Stimulated activated naive CD8-positive, alpha-beta T cell treated with anti-CD3 and anti-CD28 coated beads, Interleukin-15, Interleukin-2, amounts not matched to agents 100 U/mL and 50 U/mL, for 24 hours (primary cell): ENCODE data around the gene MTG2.
A peak's percentile ranks its signal among the peaks of the same experiment; 100 is the strongest.

Experiments used
- ATAC-seq: fragments of 150-1000 bp; cut with Tn5 transposase; one replicate; pipeline ENCODE4 v1.10.0; 2021
- DNase-seq: peaks from one replicate; pipeline ENCODE4 v3.0.0; 2021

Gene MTG2

DNA sequence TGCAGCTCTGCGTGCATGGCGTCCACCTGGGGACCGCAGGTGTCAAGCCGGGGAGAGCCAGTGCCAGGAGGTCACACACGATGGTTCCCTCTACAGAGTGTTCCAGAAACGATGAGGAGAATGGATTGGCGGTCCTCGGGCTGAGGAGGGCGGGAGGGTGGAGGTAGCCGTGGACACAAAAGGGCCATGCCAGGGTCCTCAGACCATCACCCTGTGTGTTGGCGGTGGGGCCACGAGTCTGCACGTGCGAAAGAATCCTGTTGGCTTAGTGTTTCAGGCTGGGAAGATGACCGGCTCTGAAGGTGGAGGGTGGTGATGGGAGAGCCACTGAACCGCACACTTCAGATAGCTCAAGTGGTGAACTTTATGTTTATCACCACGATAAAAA, 23.6 kb downstream of the MTG2 start:
- ATAC-seq = no peak
- no peak for DNase-seq

DNA sequence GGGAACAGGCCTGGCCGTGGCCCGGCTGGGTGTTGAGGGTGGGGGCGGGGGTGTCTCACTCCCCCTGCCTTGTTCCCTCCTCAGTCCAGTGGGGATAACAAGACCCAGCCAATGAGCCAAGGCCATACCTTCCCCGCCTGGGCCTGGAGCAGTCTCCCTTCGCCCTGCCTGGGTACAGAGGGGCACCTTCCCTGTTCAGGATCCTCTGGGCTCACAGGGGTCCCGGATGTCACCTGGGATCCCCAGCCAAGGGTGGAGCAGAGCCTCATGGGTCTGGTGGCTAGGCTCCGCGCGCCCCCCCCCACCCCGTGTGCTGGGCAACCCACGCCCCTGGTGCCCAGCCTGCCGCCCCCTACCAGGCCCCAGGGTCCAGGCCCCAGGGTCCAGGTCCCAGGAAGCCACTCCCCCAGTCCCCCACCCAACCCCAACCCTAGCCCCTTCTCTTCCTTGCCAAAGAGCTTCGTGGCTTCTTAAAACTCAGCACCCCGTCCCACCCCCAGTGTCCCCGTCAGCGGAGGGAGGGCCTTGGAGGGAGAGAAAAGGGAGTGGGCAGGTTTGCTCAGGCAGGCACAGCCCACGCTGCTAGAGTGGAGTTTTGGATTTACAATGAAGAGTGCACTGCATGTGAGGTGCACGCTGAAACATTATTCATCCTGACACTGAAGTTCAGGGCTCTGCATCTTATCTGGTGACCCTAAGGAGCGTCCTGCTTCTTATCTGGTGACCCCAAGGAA, 25.4 kb downstream of the MTG2 start:
- DNase-seq (no peak), ATAC-seq (no peak)

DNA sequence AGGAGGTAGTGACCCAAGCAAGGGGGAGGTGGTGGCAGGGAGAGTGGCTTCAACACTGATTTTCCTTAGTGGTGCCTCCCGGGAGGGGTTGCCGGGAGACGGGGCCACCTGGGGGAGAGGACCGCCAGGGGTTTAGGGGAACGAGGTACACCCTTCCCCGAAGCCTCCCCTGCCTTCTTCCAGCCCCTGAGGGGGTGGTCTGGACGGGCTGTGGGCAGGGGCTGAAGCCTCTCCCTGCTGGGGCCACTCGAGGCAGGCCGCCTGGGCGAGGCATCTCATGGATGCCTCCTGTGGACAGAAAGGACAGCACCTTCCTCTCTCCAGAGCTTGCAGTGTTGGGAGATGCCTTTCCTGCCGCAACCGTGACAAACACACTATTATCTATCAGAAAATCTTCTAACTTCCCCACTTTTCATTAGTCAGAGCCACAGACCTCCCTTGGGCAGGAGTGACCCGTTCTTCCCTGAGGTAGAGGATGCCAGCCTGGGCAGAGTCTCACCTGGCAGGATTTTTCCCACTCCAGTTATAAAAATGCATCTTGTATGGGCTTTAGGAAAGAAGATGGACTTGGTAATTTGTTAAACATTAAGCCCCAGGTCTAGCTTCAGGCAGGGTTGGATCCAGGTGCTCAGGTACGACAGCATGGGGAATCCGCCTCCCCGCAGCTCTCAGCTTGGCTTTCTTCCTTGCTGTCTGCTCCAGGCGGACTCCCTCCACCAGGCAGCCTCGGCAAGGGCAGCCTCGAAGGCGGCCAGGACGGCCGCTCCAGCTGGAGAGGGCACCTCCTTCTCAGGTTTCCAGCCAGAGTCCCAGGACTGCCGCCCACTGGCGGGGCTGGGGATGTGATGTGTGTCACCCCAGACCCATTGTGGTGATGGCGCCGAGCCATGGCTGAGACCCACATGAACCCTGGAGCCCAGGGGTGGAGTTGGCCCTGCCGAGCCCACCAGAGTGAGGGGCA, 26.2 kb downstream of the MTG2 start:
- no peak for DNase-seq

DNA sequence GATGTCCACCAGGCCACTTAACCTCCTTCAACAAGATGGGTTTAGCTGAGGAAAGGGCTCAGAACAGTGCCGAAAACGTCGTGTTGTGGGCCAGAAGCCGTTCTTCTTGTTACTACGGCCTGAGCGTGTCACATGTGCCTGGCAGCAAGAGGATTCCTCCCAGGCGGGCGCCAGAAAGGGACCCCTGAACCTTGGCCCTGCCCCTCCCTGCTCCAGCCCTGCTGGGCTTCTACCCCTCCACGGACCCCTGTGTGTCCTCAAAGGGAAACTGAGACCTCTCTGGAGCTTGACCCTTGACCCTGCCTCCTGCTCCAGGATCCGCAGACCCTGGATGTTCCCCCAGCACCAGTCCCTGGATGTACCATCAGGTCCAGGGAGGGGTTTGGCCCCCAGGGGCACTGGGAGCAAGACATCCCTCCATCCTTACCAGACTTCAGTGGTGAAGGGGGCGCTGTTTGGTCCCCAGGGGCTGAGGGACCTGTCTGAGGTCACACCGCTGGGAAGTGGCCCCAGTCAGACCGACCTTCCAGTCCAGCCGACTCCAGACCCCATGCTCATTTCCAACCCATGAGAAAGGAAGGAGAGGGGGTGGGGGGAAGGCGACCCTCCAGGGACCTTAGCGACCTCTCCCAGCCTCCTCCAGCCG, 27.1 kb downstream of the MTG2 start:
- DNase-seq (no peak), ATAC-seq (no peak)

More for the DNA sequence above, 26.2 kb downstream of the MTG2 start:
- no peak for ATAC-seq

DNA sequence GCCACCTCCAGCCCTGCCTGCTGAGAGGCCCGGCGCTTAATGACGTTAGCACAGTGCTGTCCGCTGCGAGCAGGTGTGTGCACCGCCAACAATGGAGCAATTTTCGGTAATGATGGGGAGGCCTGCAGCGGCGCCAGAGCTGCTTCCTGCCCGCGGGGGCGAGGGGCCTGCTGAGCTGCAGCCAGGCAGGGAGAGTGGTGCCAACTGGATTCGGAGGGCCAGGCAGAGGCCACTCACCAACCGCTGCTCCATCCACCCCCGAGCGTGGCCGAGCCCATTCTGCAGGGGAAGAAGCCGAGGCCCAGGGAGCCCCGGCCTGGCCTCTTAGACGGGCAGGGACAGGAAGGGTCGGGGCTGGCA, 27.6 kb downstream of the MTG2 start:
- DNase-seq = no peak
- ATAC-seq = no peak

DNA sequence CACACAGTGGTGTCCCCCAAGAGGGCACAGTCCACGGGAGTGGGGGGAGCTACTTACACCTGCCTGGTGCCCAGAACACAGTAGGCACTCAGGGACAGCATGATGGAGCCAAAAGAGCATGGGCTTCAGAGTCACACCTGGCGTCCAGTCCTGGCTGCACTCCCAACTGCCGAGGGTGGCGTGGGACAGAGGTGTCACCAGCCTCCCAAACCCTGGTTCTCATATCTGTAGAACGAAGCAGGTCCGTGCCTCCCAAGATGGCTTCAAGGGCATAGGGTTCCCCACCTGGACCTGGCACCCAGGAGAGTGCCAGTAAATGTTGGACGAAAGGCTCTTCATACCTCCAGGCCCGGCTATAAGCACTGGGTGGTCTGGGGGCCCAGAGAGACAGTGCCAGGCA, 28.4 kb downstream of the MTG2 start:
- DNase-seq (no peak), ATAC-seq (no peak)

DNA sequence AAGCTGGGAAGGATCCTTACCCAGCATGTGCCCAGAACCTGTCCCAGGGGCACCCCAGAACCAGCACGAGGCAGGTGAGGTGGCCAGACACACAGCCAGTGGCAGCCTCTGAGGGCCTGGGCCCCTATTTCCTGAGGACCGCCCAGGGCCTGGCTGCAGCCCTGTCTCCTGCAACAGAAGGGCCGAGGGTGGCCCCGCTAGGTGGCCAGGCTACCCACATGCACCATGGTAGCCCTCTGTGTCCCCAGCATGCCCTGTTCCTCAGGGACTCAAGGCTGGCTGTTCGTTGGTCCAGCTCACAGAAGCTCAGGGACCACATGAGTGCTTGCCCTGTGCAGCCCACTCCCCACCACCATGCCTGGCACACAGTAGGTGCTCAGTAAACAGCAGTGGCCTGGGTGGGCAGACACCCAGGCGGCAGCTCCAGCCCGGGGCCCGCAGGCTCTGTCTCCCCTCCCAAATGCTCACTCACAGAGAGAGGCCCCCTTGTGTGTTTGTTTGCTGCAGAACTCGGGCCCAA, 29.0 kb downstream of the MTG2 start:
- no peak for ATAC-seq
- no peak for DNase-seq

DNA sequence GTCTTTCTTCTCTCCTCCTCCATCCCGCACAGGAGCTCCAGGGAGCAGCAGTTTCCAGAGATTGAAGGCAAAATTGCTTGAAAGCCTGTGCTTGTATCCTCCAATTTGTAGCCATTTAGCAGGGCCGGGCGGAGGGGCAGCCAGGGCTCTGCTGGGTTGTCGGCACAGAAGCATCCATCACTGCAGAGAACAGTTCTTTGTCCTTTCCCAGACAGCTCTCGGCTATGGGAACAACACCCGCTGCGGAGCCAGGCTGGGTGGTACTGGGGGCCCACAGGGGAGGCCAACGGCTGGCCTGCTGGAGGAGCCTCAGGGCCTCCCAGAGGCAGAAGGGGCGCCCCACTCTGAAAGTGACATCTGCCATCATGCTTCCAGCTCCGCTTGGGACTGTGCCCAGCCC, 29.5 kb downstream of the MTG2 start:
- no peak for ATAC-seq

DNA sequence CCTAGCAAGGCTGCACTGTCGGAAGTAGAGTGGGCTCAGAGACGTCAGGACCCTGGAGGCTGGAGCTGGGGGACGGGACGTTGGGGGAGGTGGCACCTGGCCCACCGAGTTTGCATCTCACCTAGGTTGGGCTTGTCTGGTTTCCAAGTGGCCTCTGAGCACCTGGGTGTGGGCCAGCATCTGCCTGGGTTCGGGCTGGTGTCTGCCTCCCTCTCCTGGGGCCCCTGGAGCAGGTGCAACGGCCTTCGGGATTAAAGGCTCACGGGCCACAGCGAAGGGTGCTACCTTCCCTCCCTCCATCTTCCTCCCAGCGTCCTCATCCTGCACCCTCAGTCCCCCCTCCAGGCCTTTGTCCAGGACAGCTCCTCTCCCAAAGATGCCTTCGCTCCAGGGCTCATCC, 31.2 kb downstream of the MTG2 start:
- no peak for ATAC-seq

More for the DNA sequence above, 29.5 kb downstream of the MTG2 start:
- DNase-seq = no peak

DNA sequence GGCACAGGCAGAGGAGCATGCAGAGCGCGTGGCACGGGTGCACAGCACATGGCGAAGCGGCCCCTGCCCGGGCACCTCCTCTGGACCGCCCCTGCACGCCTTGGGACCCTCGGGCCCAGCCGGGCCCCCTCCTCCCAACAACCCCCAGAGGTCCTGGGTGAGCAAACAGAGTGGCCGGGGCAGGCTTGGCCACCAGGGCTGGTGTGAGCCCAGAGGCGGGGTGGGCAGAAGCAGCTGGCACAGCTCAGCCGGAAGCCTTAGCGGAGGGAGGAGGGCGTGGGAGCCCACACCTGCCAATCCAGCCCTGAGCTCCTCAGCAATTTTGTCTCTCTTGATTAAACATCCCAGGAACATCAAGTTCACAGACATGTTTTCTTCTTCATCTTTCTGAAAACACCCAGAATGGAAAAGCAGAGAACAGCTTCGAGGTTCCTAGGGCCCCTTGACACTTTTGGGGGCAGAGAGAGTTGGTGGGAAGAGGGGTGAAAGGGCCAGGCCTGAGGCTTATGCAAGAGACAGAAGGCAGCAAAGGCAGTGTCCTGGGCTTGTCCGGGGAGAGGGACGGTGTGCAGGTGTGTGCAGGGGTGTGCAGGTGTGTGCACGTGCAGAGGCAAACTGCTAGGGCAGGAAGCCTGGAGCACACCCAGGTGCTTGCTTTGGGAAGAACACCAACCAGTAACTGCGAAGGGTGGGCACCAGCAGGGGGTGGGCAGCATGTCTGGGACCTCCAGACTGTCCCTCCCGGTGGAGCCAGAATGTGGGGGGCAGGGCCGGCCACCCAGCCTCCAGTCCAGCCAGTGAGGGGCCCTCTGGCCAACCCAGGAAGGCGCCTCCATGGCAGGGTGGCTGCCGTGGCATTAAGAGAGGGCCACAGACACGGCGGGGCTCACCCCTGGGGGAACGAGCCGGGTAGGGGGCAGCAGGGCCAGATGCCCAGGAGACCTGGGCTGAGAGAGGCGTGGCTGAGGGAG, 32.5 kb downstream of the MTG2 start:
- DNase-seq (no peak), ATAC-seq (no peak)

More for the DNA sequence above, 31.2 kb downstream of the MTG2 start:
- no peak for DNase-seq

DNA sequence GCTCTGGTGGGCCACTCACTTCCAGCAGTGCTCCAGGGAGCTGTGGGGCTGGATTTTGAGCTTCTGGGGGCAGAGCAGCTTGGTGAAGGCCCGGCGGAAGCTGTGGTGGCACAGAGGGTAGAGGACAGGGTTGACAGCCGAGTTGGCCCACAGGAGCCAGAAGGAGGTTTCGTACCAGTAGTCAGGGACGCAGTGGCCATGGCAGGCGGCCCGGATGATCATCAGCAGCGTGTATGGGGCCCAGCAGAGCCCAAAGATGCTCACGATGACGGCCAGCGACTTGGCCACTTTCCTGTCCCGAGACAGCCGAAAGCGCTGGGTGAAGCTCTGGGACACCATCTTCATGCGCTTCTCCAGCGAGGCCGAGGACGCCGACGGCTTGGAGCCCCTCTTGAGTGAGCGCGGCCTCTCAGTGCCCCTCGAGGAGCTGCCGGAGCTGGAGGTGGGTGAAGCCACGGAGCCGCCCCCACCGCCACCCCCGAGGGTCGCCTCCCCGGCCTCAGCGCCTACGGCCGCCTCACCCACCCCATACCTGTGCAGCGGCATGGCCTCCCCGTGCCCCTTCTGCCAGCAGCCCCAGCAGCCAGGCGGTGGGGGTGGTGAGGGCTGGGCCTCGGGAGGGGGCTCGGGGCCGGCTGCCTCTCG, 33.3 kb downstream of the MTG2 start:
- no peak for DNase-seq

DNA sequence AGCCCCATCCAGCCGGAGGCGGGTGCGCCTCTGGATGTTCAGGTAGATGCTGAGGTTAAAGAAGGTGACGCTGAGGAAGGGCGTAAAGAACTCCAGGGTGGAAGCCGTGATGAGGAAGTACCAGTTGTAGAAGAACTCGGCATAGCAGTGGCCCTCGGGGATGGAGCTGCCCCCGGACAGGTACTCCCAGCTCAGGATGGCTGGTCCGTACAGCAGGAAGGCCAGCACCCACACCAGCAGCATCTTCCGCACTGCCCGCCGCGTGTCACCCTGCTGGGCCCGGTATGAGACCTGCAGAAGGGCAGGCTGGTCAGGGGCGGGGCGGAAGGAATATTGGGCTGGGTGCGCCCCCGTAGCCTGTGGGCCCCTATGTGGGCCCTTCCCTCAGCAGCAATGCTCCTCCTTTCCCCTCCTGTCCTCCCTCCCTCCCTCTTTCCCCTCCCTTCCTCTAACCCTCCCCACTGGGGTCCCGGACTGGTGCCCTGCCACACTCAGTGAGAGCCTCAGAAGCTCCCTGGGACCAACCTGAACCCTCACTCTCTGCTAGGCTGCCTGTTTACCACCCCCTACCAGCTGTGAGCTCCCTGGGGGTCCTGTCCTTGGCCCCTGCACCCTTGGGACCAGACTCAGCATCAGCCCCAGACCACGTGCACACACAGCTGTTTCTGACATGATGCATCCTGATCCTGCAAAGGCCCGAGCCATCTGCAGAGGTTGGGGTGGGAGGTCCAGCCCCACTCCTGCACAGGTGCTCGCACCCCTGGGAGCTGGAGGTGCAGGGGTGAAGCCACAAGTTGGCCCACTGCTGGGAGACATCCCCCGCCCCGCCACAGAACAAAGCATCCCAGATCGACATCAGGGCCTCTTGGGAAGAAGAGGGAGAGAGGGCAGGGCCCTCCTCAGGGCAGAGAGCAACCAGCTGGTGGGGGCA, 34.1 kb downstream of the MTG2 start:
- no peak for ATAC-seq

More for the DNA sequence above, 33.3 kb downstream of the MTG2 start:
- no peak for ATAC-seq

DNA sequence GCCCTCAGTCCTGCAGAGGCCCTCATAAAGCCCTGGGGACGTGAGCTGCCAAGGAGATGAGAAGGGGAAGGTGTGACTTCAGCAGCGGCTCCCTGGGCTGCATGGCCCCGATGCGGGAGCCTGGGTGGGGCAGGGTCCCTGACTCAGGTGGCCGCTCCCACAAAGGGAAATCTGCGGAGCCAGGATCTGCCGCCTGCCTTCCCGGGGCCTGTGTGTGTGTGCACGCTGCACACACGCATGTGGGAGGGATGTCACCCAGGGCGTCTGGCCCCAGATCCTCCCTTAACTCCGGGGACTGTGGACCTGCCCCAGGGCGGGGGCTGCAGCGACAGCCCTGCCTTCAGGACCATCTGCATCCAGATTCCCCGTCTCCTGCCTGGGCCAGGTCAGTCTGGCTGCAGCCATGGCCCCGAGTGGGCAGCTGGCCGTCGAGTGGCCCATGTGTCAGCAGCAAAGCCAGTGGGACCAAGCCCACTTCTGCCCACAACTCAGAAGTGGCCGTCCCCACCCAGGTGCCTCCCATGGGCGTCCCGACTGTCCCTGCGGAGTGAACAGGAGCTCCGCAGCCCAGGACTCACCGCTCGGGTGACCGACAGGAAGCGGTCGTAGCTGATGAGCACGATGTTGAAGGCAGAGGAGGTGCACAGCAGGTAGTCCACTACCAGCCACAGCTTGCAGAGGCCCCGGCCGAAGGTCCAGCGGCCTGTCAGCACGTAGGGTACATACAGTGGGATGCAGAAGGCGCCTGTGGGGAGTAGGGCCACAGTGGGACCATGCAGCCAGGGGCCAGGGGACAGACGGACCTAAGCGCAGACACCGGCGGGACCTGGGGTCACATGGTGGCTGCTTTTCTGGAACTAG, 35.3 kb downstream of the MTG2 start:
- no peak for DNase-seq
- ATAC-seq = no peak

More for the DNA sequence above, 34.1 kb downstream of the MTG2 start:
- DNase-seq = no peak

DNA sequence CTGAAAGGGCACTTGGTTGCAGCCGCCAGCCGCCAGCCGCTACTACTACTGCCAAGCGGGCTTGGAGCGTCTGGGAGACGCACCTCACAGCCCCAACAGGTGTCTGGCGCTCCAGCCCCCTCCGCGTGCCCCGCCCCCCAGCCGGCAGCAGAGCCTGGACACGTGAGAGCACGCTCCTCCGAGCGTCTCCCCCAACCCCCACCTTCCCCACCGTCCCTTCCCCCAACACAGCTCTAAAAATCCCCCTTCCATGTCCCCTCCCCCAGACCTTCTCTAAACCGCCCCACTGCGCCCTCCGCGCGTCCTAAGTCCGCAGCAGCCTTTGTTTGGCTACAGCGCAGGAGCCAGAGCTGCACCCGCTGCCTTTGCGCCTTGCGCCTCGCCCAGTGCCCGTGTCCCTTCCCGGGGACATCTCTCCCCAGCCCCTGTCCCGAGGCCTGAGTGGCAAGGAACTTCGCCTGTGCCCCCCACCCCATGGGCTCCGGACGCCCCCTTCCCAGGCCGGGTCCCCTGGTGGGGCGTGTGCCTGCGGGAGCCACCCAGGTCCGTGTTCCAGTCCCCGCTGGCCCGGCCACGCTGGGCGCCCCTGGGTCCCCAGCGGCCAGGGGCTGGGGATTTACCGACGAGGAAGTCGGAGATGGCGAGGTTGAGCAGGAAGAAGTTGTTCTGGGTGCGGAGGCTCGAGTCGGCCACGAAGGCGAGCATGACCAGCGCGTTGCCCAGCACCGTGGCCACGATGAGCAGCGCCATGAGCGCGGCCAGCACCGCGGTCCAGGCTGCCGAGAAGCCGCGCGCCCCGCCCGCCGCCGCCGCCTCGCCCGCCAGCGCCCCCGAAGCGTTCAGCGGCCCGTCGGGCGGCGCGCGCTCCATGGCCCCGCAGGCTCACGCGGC, 36.5 kb downstream of the MTG2 start:
- DNase-seq (no peak), ATAC-seq (no peak)

DNA sequence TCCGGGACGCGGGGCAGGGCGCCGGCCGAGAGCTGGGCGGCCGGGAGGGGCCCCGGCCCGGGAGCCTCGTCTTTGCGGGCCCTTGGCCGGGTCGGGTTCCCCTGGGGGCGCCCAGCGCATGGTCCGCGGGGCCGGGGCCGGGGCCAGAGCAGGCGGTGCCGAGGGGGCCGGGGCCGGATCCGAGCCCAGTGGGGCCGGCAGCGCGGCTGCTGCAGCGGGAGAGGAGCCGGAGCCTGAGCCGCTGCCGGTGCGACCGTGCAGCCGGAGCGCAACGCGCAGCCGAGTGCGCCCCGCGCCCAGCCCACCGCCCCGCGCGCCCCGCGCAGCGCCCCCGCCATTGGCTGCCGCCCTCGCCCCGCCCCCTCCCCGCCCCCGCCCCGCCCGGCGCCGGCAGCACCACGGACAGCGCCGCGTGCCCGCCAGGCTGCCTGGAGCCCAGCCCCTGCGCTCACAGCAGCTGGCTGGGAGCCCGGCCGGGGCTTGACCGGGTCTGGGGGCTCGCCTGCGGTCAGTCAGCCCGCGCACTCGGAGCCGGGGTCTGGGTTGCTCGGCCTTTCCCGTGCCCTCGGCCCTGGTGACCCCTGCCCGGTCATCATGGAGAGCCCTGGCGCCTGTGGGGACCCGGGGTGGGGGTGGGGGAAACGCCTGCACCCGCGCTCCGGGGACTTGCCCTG, 37.3 kb downstream of the MTG2 start, which contains the start of gene HRH3:
Gene HRH3 (minus strand): TSS at position 287 of the 674 bp plus-strand sequence. CDS start 308 bp downstream, outside the sequence.
- DNase-seq (peak; percentile 43), ATAC-seq (peak; percentile 21)

DNA sequence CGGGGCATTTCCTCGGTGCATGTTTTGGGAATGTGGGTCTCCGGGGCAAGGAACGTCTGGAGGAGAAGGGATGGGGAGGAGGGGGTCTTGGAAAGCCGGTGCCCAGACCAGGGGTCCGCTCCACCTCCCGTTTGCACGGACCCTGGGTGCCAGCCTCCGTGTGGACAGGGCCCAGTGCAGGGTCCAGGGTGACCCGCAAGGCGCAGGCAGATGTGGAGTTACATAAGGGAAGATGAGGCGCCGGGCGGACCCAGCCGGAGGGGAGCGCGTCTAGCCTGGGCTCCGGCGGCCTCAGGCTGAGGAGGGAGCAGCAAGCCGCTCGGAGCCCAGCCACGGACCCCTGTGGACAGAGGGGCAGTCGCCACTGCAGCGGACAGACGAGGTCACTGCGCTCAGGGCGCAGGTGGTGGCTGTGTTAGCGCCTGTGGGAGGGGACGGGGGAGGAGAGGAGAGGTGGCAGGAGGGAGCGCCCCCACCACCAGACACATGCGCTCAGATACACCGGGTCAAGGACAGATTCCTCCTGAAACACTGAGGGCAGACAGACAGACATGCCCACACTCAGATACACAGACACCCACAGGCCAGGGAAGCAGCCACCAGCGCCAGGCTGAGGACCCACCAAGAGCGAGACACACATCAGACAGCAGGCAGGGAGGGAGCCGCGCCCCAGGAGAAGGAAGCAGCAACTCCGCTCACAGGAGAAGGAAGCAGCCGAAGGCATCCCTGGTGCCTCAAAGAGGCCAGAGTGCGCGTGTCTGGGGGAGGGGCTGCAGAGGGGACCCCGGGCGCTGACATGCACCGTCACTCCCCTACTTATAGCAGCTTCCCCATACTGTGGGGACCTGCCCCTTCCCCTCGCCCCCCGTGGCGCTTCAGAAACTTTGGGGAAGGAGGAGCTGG, 38.1 kb downstream of the MTG2 start:
- DNase-seq (no peak), ATAC-seq (no peak)
